ENCODE data around the gene TNIK.

GRCh38 chr3:171254315-171254714 is 205.9 kb downstream of the TNIK start:
- TF ChIP-seq CTCF (conservative IDR thresholded peaks at IDR 0.05; ENCODE audit: low read depth, low read length) (no peak), USF2 (IDR thresholded peaks at IDR 0.05; ENCODE audit: low read depth, low read length) (no peak), RFX5 (IDR thresholded peaks at IDR 0.05; ENCODE audit: low read depth, low read length) (no peak), POLR2A (IDR thresholded peaks at IDR 0.05; ENCODE audit: low read depth, low read length) (no peak), FOS (IDR thresholded peaks at IDR 0.05; ENCODE audit: low read depth, low read length) (no peak), RCOR1 (IDR thresholded peaks at IDR 0.05; ENCODE audit: insufficient replicate concordance, low read length) (no peak), MXI1 (IDR thresholded peaks at IDR 0.05; ENCODE audit: borderline replicate concordance, low read depth, low read length) (no peak), RAD21 (IDR thresholded peaks at IDR 0.05; ENCODE audit: low read length) (no peak), SMC3 (IDR thresholded peaks at IDR 0.05; ENCODE audit: low read depth, low read length) (no peak)

Data from IMR-90 (cell line).